Measurements from ENCODE around the gene RALY.

DNA sequence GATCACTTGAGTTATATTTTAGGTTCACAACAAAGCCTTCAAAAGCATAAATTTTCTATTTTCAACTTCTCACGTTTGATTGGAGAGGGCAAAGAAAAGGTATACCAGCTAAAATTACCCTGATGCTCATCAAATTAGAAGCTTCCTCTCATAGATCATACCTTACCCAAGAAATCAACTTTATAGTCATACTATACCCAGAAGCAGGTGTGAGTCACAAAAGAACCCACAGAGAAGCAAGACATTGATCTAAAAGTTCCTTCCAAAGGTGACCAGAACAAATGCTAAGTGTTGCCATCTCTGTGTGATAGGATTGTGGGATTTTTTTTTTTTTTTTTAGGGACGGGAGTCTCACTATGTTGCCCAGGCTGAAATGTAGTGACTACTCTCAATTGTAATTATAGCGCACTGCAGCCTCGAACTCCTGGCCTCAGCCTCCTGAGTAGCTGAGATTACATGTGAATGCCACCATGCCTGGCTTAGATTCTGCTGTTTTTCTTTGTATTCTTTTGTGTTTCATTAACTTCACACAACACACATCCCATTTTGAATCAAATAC, 115.0 kb downstream of the RALY start:
- TF ChIP-seq BACH2 (CRISPR knock-in tag; IDR thresholded peaks at IDR 0.05; ENCODE audit: borderline replicate concordance), result no peak
- no peak for TF ChIP-seq ZFP30 (CRISPR knock-in tag; IDR thresholded peaks at IDR 0.05)
- TF ChIP-seq OSR1 (CRISPR knock-in tag; IDR thresholded peaks at IDR 0.05), result no peak
- no peak for TF ChIP-seq RARB (CRISPR knock-in tag; IDR thresholded peaks at IDR 0.05)
